GM19438 (cell line): ENCODE data around the gene TTC22.

ENCODE experiments used
- ATAC-seq: cut with Tn5 transposase; IDR thresholded peaks from one replicate; pipeline ENCODE4 v1.9.1; 2021; ENCODE audit warnings: low read depth; ENCODE audit not compliant: unreplicated experiment

The TTC22 gene

GRCh38 chr1:54763816-54764132 lies 37.3 kb downstream of the TTC22 start:
- no peak for ATAC-seq

GRCh38 chr1:54758678-54759348 lies 42.3 kb downstream of the TTC22 start:
- no peak for ATAC-seq

- ATAC-seq = no peak
These were observed 43.3 kb downstream of the TTC22 start for GRCh38 chr1:54757833-54758232.

- ATAC-seq = no peak
These were observed 46.4 kb downstream of the TTC22 start for GRCh38 chr1:54754486-54755285.

- no peak for ATAC-seq
These were observed 47.1 kb downstream of the TTC22 start for GRCh38 chr1:54754045-54754444.

- no peak for ATAC-seq
These were observed 49.7 kb downstream of the TTC22 start for GRCh38 chr1:54751426-54751825.

- no peak for ATAC-seq
These were observed 50.5 kb downstream of the TTC22 start for GRCh38 chr1:54750596-54750995.

- no peak for ATAC-seq
These were observed 52.9 kb downstream of the TTC22 start for GRCh38 chr1:54748094-54748835.

GRCh38 chr1:54745864-54746263 lies 55.3 kb downstream of the TTC22 start:
- no peak for ATAC-seq

- ATAC-seq = no peak
These were observed 55.8 kb downstream of the TTC22 start for GRCh38 chr1:54745274-54745673.

- ATAC-seq = no peak
These were observed 56.4 kb downstream of the TTC22 start for GRCh38 chr1:54744696-54745095.

GRCh38 chr1:54743416-54744226 lies 57.5 kb downstream of the TTC22 start:
- no peak for ATAC-seq

- ATAC-seq = no peak
These were observed 58.8 kb downstream of the TTC22 start for GRCh38 chr1:54742282-54742681.

- ATAC-seq = no peak
These were observed 59.6 kb downstream of the TTC22 start for GRCh38 chr1:54741531-54741930.

GRCh38 chr1:54738244-54738643 lies 62.9 kb downstream of the TTC22 start:
- ATAC-seq = no peak

- ATAC-seq = no peak
These were observed 64.4 kb downstream of the TTC22 start for GRCh38 chr1:54736685-54737084.
